ENCODE results near the gene OIT3. TPM values are rescaled to one million over a fixed set of nuclear protein-coding genes. Genes with fewer than 3 reads are reported as not detected.

The OIT3 gene
- total and polyA plus RNA-seq, 2 of the 4 experiments (the other 2 are of a cell fraction): not detected

DNA sequence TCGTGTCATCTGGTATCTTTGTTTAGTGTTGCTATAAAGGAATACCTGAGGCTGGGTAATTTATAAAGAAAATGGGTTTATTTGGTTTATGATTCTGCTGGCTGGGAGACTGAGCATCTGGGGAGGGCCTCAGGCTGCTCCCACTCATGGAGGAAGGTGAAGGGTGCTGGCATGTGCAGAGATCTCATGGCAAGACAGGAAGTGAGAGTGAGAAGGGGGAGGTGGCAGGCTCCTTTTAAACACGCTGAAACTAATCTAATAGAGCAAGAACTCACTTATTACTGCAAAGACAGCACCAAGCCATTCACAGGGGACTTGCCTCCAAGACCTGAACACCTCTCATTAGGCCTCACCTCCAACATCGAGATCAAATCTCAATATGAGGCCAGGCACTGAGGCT lies 11.3 kb downstream of the OIT3 start:
- BruUV-seq (replicated peaks): no TSS peak
- Histone ChIP-seq H4K91ac (ENCODE audit: insufficient read depth, low read depth, low read length) (no peak overlapping the region), H2BK5ac (ENCODE audit: low read depth, low read length, poor library complexity, severe bottlenecking) (no peak overlapping the region), H3K27me3 (ENCODE audit: control insufficient read depth, insufficient read depth, low read length) (no peaks in the 10 kb centered on the region), H2AK9ac (replicated peaks; ENCODE audit: low read depth, low read length, poor library complexity) (no peak overlapping the region), H3K23ac (ENCODE audit: low read depth, low read length) (no peak overlapping the region), H2AFZ (replicated peaks; ENCODE audit: low read length, poor library complexity) (no peak overlapping the region), H3K9me1 (ENCODE audit: insufficient read depth, low read length) (no peaks in the 10 kb centered on the region), H3K56ac (ENCODE audit: extremely low read depth, insufficient read depth, low read length) (no peak overlapping the region), H3K14ac (replicated peaks; ENCODE audit: low read depth, low read length) (no peak overlapping the region), H4K20me1 (ENCODE audit: insufficient read depth, low read length) (no peaks in the 10 kb centered on the region), H2BK120ac (ENCODE audit: low read depth, low read length) (no peak overlapping the region), H3K9me3 (ENCODE audit: control insufficient read depth, insufficient read depth, low read length) (no peaks in the 10 kb centered on the region), H3K4me3 (ENCODE audit: insufficient read depth, low read depth, low read length) (no peak overlapping the region), H2AK5ac (ENCODE audit: low read depth, low read length) (no peak overlapping the region), H3K4me1 (ENCODE audit: control insufficient read depth, insufficient read depth, low read length) (peaks cover 2% of the 10 kb centered on the region; the same call in 1 of the 2 replicates), H3K27ac (ENCODE audit: insufficient read depth, low read length) (no peak overlapping the region), H3K36me3 (ENCODE audit: control insufficient read depth, insufficient read depth, low read length) (no peaks in the 10 kb centered on the region), H4K8ac (ENCODE audit: low read depth in 2 of 2, low read length in 2 of 2) (no peak overlapping the region), H3K4ac (ENCODE audit: low read depth, low read length) (no peak overlapping the region), H2BK20ac (ENCODE audit: low read depth, low read length) (no peak overlapping the region), H3K4me2 (ENCODE audit: low read depth, low read length) (no peak overlapping the region), H3K79me1 (ENCODE audit: low read depth in 1 of 2, low read length in 2 of 2) (no peaks in the 10 kb centered on the region), H3K18ac (ENCODE audit: low read depth, low read length) (no peak overlapping the region), H3K9ac (ENCODE audit: low read depth, low read length) (no peak overlapping the region), H2BK15ac (ENCODE audit: low read depth, low read length) (no peak overlapping the region), H4K5ac (ENCODE audit: low read depth, low read length) (no peak overlapping the region)
- ATAC-seq (ENCODE audit: low read depth): no peak
- dilution Hi-C loops (cut with HindIII; ENCODE audit: low sequenced_read_pairs, unreplicated experiment) (no loop called here), in situ Hi-C loops (cut with MboI; ENCODE audit: low sequenced_read_pairs) (no loop called here), intact Hi-C loops (cut with micrococcal nuclease) (no loop called here)
- ChIA-PET CTCF (no interaction called here), POLR2A (ENCODE audit: unreplicated experiment) (no interaction called here)
- 100% methylated on average over 1 of the region's 3 CpGs; no CpG with 5 or more reads in 1 of the 2 experiments for WGBS, 2 experiments (ENCODE audit: extremely low coverage in 2 of 2, insufficient read length in 1 of 2)
- no peak for DNase-seq
- TF ChIP-seq RAD21 (IDR thresholded peaks at IDR 0.05; ENCODE audit: low read length) (no peak), MAFK (IDR thresholded peaks at IDR 0.05; ENCODE audit: low read depth, low read length) (no peak), NFE2L2 (IDR thresholded peaks at IDR 0.05; ENCODE audit: low read depth, low read length) (no peak), POLR2A (IDR thresholded peaks at IDR 0.05; ENCODE audit: low read depth, low read length) (no peak), CEBPB (IDR thresholded peaks at IDR 0.05; ENCODE audit: low read depth, low read length) (no peak), RFX5 (IDR thresholded peaks at IDR 0.05; ENCODE audit: low read depth, low read length) (no peak), RCOR1 (IDR thresholded peaks at IDR 0.05; ENCODE audit: insufficient replicate concordance, low read length) (no peak), FOS (IDR thresholded peaks at IDR 0.05; ENCODE audit: low read depth, low read length) (no peak), SMC3 (IDR thresholded peaks at IDR 0.05; ENCODE audit: low read depth, low read length) (no peak), MXI1 (IDR thresholded peaks at IDR 0.05; ENCODE audit: borderline replicate concordance, low read depth, low read length) (no peak)
- TF ChIP-seq, protein P1, sequence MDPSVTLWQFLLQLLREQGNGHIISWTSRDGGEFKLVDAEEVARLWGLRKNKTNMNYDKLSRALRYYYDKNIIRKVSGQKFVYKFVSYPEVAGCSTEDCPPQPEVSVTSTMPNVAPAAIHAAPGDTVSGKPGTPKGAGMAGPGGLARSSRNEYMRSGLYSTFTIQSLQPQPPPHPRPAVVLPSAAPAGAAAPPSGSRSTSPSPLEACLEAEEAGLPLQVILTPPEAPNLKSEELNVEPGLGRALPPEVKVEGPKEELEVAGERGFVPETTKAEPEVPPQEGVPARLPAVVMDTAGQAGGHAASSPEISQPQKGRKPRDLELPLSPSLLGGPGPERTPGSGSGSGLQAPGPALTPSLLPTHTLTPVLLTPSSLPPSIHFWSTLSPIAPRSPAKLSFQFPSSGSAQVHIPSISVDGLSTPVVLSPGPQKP (IDR thresholded peaks at IDR 0.05; ENCODE audit: borderline replicate concordance, low read depth, low read length): no peak
- TF ChIP-seq, protein P2, sequence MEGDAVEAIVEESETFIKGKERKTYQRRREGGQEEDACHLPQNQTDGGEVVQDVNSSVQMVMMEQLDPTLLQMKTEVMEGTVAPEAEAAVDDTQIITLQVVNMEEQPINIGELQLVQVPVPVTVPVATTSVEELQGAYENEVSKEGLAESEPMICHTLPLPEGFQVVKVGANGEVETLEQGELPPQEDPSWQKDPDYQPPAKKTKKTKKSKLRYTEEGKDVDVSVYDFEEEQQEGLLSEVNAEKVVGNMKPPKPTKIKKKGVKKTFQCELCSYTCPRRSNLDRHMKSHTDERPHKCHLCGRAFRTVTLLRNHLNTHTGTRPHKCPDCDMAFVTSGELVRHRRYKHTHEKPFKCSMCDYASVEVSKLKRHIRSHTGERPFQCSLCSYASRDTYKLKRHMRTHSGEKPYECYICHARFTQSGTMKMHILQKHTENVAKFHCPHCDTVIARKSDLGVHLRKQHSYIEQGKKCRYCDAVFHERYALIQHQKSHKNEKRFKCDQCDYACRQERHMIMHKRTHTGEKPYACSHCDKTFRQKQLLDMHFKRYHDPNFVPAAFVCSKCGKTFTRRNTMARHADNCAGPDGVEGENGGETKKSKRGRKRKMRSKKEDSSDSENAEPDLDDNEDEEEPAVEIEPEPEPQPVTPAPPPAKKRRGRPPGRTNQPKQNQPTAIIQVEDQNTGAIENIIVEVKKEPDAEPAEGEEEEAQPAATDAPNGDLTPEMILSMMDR (conservative IDR thresholded peaks at IDR 0.05; ENCODE audit: low read depth, low read length): no peak
